ENCODE measurements around the gene MAPK7.

DNA sequence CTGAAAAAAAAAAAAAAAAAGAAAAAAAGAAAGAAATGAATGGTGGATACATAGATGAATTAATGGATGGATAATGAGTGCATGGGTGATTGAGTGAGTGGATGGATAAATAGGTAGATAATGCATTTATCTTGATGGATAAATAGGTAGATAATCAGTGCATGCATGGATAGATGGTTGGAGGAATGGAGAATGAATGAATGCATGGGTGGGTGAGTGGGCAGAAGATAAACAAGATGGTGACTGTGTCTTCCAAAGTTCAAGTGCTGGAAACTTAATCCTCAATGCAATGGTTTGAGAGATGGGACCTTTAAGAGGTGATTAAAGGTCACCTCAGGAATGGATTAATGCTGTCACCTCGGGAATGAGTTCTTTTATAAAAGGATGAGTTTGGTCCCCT is 26.0 kb downstream of the MAPK7 start:
- TF ChIP-seq, protein P1, sequence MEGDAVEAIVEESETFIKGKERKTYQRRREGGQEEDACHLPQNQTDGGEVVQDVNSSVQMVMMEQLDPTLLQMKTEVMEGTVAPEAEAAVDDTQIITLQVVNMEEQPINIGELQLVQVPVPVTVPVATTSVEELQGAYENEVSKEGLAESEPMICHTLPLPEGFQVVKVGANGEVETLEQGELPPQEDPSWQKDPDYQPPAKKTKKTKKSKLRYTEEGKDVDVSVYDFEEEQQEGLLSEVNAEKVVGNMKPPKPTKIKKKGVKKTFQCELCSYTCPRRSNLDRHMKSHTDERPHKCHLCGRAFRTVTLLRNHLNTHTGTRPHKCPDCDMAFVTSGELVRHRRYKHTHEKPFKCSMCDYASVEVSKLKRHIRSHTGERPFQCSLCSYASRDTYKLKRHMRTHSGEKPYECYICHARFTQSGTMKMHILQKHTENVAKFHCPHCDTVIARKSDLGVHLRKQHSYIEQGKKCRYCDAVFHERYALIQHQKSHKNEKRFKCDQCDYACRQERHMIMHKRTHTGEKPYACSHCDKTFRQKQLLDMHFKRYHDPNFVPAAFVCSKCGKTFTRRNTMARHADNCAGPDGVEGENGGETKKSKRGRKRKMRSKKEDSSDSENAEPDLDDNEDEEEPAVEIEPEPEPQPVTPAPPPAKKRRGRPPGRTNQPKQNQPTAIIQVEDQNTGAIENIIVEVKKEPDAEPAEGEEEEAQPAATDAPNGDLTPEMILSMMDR (IDR thresholded peaks at IDR 0.05), result no peak
- no peak for TF ChIP-seq ZFX (IDR thresholded peaks at IDR 0.05; ENCODE audit: borderline replicate concordance)
